ENCODE results near the gene PLSCR2.

The PLSCR2 gene

GRCh38 chr3:146390006-146390772 lies 79.2 kb downstream of the PLSCR2 start:
- no peak for TF ChIP-seq JUND (IDR thresholded peaks at IDR 0.05; ENCODE audit: low read depth)
- in situ Hi-C loops (cut with HindIII; ENCODE audit: low pct_unique_long_range_greater_than_20kb, low sequenced_read_pairs), result no loop called here
- DNase-seq (ENCODE audit: low read depth in 1 of 2, low spot score in 1 of 2), result no peak

DNA sequence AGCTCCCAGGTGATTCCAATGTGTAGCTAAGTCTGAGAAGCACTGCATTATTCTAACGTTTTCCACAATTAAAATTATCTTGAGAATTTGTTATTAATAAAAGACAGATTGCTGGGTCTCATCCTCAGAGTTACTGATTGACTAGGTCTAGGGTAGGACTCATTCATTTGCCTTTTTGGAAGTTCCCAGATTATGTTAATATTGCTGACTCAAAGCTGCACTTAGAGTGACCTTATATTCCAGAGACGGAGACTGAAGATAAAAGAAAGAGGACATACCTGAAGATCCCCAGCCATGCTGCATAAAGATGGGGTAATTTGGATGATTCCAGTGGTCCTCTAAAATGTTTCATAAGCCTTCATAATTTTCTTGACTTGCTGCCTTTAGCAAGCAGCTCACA lies 81.8 kb downstream of the PLSCR2 start:
- no peak for TF ChIP-seq JUND (IDR thresholded peaks at IDR 0.05; ENCODE audit: low read depth)
- in situ Hi-C loops (cut with HindIII; ENCODE audit: low pct_unique_long_range_greater_than_20kb, low sequenced_read_pairs), result no loop called here
- no peak for DNase-seq (ENCODE audit: low read depth in 1 of 2, low spot score in 1 of 2)

DNA sequence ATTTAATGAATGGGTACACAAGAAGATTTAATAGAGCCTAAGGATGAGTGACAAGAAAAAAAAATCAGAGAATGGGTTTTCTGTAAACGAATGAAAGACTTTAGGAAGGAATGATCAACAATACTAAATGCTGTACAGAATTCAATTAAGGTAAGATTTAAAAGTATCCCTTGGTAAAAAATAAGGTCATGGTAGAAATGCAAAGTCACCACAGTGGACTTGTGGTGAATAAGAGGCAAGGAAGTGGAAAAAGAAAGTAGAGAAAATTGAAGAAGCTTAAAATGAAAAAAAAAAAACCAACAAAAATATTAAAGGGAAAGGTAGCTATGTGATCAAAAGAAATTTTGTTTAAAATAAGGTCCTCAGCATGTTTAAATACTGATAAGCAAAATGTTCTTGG lies 82.4 kb downstream of the PLSCR2 start:
- in situ Hi-C loops (cut with HindIII; ENCODE audit: low pct_unique_long_range_greater_than_20kb, low sequenced_read_pairs), result no loop called here
- DNase-seq (ENCODE audit: low read depth in 1 of 2, low spot score in 1 of 2), result no peak
- no peak for TF ChIP-seq JUND (IDR thresholded peaks at IDR 0.05; ENCODE audit: low read depth)

- no peak for TF ChIP-seq JUND (IDR thresholded peaks at IDR 0.05; ENCODE audit: low read depth)
- in situ Hi-C loops (cut with HindIII; ENCODE audit: low pct_unique_long_range_greater_than_20kb, low sequenced_read_pairs), result no loop called here
- DNase-seq (ENCODE audit: low read depth in 1 of 2, low spot score in 1 of 2), result no peak
Observed at GRCh38 chr3:146384786-146385185, 84.6 kb downstream of the PLSCR2 start.
